ENCODE data around the gene CCRL2.

CCRL2 gene

DNA sequence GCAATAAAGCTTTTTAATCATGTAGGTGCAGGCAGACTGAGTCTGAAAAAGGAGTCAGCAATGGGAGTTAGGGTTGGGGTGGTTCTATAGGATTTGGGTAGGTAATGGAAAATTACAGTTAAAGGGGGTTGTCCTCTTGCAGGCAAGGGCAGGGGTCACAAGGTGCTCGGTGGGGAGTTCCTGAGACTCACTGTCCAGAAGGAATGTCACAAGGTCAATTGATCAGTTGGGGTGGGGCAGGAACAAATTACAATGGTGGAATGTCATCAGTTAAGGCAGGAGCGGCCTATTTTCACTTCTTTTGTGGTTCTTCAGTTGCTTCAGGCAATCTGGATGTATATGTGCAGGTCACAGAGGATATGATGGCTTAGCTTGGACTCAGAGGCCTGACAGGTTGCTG, 14.0 kb upstream of the CCRL2 start:
- TF ChIP-seq, protein P1, sequence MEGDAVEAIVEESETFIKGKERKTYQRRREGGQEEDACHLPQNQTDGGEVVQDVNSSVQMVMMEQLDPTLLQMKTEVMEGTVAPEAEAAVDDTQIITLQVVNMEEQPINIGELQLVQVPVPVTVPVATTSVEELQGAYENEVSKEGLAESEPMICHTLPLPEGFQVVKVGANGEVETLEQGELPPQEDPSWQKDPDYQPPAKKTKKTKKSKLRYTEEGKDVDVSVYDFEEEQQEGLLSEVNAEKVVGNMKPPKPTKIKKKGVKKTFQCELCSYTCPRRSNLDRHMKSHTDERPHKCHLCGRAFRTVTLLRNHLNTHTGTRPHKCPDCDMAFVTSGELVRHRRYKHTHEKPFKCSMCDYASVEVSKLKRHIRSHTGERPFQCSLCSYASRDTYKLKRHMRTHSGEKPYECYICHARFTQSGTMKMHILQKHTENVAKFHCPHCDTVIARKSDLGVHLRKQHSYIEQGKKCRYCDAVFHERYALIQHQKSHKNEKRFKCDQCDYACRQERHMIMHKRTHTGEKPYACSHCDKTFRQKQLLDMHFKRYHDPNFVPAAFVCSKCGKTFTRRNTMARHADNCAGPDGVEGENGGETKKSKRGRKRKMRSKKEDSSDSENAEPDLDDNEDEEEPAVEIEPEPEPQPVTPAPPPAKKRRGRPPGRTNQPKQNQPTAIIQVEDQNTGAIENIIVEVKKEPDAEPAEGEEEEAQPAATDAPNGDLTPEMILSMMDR (conservative IDR thresholded peaks at IDR 0.05): no peak
- no peak for TF ChIP-seq ZFX (IDR thresholded peaks at IDR 0.05)
- no peak overlapping the region for H3K27ac ChIP-seq

DNA sequence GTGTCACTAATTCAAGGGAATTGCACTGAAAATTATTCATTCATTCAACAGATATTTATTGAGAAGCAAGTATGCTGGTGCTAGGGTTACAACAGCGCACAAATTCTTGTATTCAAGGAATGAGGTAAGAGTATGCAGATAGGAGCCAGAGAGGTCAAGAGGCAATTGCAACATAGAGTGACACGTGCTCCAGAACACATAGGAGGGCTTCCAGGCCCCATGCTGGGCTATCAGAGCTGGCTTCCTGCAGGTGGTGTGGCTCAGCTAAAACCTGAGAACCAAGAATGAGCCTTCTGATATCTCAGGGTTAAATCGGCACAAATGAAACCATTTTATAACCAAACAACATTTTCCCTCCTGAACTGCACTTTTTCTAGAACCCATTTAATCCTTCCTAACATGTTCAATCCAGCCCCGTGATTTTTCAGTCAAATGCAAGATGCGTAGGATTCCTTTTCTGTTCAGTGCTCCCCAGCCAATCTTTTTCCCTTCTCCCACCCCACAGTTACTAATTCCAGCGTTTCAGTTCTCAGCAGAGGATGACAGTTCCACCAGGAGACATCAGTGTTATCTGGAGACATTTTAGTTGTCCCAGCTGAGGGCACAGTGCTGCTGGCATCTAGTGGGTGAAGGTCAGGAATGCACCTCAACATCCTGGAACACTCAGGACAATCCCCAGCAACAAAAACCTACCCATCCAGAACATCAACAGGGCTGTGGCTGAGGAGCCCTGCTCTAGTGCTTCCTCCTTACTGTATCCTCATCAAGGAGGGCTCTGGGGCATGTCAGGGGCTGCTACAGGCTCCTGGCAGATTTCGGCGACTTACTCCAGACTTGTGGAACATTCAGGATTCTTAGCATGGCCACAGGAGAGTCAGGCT, 13.3 kb upstream of the CCRL2 start:
- no peak overlapping the region for H3K27ac ChIP-seq
- TF ChIP-seq, protein P1 (conservative IDR thresholded peaks at IDR 0.05): no peak
- no peak for TF ChIP-seq ZFX (IDR thresholded peaks at IDR 0.05)

DNA sequence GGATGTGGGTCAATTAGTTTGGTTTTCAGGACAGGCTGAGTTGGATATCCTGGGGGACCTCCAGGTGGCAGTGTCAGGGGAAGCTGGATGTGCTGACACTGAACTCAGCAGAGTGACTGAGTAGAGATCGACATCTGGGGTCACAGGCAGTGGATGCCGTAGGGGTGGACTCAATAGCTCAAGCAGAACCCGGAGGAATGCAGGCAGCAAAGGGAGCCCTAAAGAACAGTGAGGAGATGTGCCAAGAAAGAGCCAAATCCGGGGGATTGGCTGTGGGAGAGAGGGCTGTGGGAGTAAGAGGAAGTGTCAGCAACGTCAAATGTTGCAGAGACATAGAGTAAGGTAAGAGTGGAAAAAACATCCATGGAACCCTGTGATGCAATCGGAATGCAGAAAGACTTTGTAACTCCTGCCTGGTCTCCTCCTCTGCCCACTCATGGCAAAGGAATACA, 11.8 kb upstream of the CCRL2 start:
- H3K27ac ChIP-seq: no peak overlapping the region
- TF ChIP-seq, protein P1 (conservative IDR thresholded peaks at IDR 0.05): peak; percentile 23
- no peak for TF ChIP-seq ZFX (IDR thresholded peaks at IDR 0.05)

DNA sequence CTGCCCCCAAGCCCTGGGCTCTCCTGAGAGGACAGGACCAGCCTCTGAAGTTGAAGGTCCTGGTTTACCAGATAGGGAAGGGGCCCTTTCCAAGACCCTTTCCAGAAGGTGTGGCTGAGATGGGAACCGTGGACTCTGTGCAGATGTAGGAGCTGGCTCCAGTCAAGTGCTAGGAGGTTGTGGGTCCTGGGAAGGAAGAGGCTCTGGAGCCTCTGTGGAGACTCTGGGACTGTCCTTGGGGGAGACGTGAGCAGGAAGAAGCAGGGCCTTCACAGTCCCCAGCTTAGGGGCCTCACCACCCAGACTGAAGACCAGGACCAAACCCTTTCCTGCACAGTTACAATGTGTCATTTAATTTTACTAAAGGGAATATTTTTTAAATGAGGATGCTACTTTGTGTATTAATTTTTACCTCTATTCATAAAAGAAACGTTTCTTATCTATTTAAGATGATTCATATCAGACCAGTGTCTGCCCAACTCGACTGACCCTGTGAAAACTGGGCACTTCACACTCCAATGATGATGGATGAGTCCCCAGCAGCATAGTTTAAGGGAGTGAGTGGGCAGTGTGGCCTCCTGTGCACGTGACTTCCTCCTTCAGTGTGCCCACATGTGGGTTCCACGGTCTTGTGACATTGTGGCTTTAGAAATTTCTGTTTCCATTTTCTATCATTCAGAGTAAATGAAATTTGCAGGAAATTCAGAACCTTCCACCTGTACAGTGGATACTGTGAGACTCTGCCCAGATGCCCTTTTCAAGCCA, 11.1 kb upstream of the CCRL2 start:
- TF ChIP-seq, protein P1 (conservative IDR thresholded peaks at IDR 0.05): no peak
- no peak for TF ChIP-seq ZFX (IDR thresholded peaks at IDR 0.05)
- H3K27ac ChIP-seq: no peak overlapping the region

DNA sequence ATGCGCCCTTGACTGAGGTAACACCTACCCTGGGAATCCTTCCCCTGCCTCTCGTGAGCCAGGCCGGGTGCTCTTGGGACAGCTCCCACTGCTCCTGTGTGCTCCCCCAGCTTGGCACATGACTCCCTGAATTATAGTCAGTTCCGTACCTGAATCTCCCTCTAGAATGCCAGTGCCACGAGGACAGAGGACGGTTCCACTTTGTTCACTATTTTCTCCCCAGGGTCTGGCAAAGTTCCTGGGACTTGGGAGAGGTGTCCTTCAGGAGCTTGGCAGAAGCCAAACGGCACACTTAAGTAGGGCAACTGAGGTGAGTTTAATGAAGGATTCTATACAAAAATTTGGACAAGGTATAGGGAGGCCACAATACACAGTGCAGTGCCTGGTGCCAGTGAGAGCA, 9.9 kb upstream of the CCRL2 start:
- TF ChIP-seq, protein P1 (conservative IDR thresholded peaks at IDR 0.05): no peak
- no peak for TF ChIP-seq ZFX (IDR thresholded peaks at IDR 0.05)
- H3K27ac ChIP-seq: no peak overlapping the region

DNA sequence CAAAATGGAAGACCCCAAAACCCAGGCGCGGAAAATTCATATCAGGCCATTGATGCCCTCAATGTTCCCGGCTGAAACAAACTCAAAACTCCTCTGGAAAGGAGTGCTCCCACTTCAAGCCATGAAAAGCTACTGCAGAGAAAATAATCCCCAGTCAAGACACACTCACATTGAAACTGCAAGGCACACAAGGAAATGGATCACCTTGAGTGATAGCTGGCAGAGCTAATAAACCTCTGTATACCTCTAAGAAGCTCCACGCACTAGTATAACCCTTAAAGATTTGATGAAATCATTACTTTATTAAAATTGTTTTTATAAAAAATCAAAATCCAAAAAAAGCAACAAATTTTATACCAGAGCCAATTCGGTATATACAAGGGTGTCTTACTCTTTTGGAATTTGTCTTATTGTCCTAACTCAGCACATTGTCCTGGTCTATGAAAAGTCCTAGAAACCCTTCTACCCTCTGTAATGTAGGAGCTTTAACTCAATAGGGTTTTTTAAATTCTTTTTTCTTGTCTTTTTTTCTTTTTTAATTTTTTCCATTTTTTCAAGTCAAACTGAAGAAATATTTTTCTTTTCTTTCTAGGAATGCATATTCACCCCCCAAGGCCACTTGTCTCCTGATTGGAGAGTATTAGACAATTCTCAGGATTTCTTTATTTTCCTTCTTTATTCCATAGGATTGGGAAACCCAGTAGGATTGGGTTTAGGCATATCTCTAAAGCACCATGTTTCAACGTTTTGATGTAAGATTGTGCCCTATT, 8.7 kb upstream of the CCRL2 start:
- no peak for TF ChIP-seq ZFX (IDR thresholded peaks at IDR 0.05)
- TF ChIP-seq, protein P1 (conservative IDR thresholded peaks at IDR 0.05): no peak
- H3K27ac ChIP-seq: no peak overlapping the region

Measured in C4-2B (cell line).